ENCODE results near the gene OR52I2. TPM values are rescaled to one million over a fixed set of nuclear protein-coding genes. Genes with fewer than 3 reads are reported as not detected.

Gene OR52I2
- total and polyA plus RNA-seq, 8 donors = not detected

GRCh38 chr11:4577761-4578160, 3.8 kb upstream of the OR52I2 start:
- TF ChIP-seq POLR2AphosphoS5 (IDR thresholded peaks at IDR 0.05) (no peak), CTCF (IDR thresholded peaks at IDR 0.05) (no peak), EP300 (IDR thresholded peaks at IDR 0.05) (no peak), POLR2A (IDR thresholded peaks at IDR 0.05) (no peak)
- H3K36me3 ChIP-seq = no peaks in the 10 kb centered on the region
- no peak for DNase-seq
- H3K4me1 ChIP-seq = no peaks in the 10 kb centered on the region
- 70 to 78% (median 73%) methylated on average over 2 of the region's 2 CpGs for WGBS, 5 donors
- intact Hi-C loops (cut with DNase I; ENCODE audit: low total_unique reads) = no loop called here
- H3K27ac ChIP-seq = no peak overlapping the region
- H3K27me3 ChIP-seq = no peaks in the 10 kb centered on the region
- H3K4me3 ChIP-seq = no peak overlapping the region
- H3K9me3 ChIP-seq = no peaks in the 10 kb centered on the region

GRCh38 chr11:4578624-4579023, 2.9 kb upstream of the OR52I2 start:
- Histone ChIP-seq H3K4me1 (no peaks in the 10 kb centered on the region), H3K27me3 (no peaks in the 10 kb centered on the region), H3K27ac (no peak overlapping the region), H3K36me3 (no peaks in the 10 kb centered on the region), H3K9me3 (no peaks in the 10 kb centered on the region), H3K4me3 (no peak overlapping the region)
- TF ChIP-seq POLR2AphosphoS5 (IDR thresholded peaks at IDR 0.05) (no peak), EP300 (IDR thresholded peaks at IDR 0.05) (no peak), POLR2A (IDR thresholded peaks at IDR 0.05) (no peak), CTCF (IDR thresholded peaks at IDR 0.05) (no peak)
- no peak for DNase-seq
- intact Hi-C loops (cut with DNase I; ENCODE audit: low total_unique reads) = no loop called here
- WGBS, 5 donors = 83 to 94% (median 87%) methylated on average over 6 of the region's 6 CpGs

GRCh38 chr11:4580124-4580523, 1.4 kb upstream of the OR52I2 start:
- peaks cover 0 to 4% (median 0%) of the 10 kb centered on the region in 3 donors for H3K27me3 ChIP-seq
- no peak overlapping the region for H3K27ac ChIP-seq
- no peak overlapping the region for H3K4me3 ChIP-seq
- intact Hi-C loops (cut with DNase I; ENCODE audit: low total_unique reads) = no loop called here
- 75 to 95% (median 89%) methylated on average over 1 of the region's 1 CpG for WGBS, 5 donors
- TF ChIP-seq POLR2A (IDR thresholded peaks at IDR 0.05) = no peak
- TF ChIP-seq EP300 (IDR thresholded peaks at IDR 0.05) = no peak
- TF ChIP-seq CTCF (IDR thresholded peaks at IDR 0.05) = no peak
- no peak for TF ChIP-seq POLR2AphosphoS5 (IDR thresholded peaks at IDR 0.05)
- H3K4me1 ChIP-seq = no peaks in the 10 kb centered on the region
- H3K36me3 ChIP-seq = no peaks in the 10 kb centered on the region
- H3K9me3 ChIP-seq = no peaks in the 10 kb centered on the region
- DNase-seq = no peak

GRCh38 chr11:4589017-4589416, 7.5 kb downstream of the OR52I2 start:
- H3K4me3 ChIP-seq = no peak overlapping the region
- no peaks in the 10 kb centered on the region for H3K36me3 ChIP-seq
- DNase-seq = no peak
- WGBS, 5 donors = 42 to 54% (median 46%) methylated on average over 3 of the region's 3 CpGs
- peaks cover 0 to 4% (median 0%) of the 10 kb centered on the region in 3 donors for H3K27me3 ChIP-seq
- intact Hi-C loops (cut with DNase I; ENCODE audit: low total_unique reads) = no loop called here
- H3K27ac ChIP-seq = no peak overlapping the region
- TF ChIP-seq CTCF (IDR thresholded peaks at IDR 0.05) = no peak
- TF ChIP-seq EP300 (IDR thresholded peaks at IDR 0.05) = no peak
- TF ChIP-seq POLR2A (IDR thresholded peaks at IDR 0.05) = no peak
- no peak for TF ChIP-seq POLR2AphosphoS5 (IDR thresholded peaks at IDR 0.05)
- no peaks in the 10 kb centered on the region for H3K9me3 ChIP-seq
- H3K4me1 ChIP-seq = no peaks in the 10 kb centered on the region
